Measurements from ENCODE around the gene SPOP.

Gene SPOP

DNA sequence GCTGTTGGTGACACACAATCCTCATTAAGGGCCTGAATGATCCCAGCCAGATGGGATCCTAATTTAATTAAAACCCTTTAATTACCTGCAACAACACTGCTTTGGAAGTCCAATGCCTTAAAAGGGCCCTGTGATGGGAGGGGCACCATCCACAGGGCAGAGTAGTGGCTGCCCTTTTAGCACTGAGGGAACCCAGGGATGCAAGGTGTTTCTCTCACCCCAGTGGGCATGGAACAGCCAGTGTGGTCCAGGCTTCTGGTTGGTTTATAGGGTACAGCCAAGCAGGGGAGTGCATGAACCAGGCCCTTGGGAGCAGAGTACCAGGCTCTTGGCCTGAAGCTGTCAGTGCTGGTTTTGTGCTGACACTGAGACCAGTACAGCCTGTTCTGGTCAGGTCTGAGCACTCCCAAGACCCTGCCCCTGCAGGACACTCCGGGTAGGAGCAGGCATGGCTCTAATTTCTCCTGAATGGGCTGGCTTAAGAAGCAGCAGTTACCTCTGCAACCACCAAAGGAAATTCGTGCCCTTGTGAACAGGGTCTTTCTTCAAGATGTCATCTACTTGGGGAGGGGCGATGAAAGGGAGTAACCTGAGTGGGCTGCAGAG is 92.4 kb downstream of the SPOP start:
- TF ChIP-seq, protein P1, sequence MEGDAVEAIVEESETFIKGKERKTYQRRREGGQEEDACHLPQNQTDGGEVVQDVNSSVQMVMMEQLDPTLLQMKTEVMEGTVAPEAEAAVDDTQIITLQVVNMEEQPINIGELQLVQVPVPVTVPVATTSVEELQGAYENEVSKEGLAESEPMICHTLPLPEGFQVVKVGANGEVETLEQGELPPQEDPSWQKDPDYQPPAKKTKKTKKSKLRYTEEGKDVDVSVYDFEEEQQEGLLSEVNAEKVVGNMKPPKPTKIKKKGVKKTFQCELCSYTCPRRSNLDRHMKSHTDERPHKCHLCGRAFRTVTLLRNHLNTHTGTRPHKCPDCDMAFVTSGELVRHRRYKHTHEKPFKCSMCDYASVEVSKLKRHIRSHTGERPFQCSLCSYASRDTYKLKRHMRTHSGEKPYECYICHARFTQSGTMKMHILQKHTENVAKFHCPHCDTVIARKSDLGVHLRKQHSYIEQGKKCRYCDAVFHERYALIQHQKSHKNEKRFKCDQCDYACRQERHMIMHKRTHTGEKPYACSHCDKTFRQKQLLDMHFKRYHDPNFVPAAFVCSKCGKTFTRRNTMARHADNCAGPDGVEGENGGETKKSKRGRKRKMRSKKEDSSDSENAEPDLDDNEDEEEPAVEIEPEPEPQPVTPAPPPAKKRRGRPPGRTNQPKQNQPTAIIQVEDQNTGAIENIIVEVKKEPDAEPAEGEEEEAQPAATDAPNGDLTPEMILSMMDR (IDR thresholded peaks at IDR 0.05), result peak; percentile 38
- TF ChIP-seq ZFX (IDR thresholded peaks at IDR 0.05; ENCODE audit: borderline replicate concordance), result no peak
- H3K27ac ChIP-seq, result no peak overlapping the region

DNA sequence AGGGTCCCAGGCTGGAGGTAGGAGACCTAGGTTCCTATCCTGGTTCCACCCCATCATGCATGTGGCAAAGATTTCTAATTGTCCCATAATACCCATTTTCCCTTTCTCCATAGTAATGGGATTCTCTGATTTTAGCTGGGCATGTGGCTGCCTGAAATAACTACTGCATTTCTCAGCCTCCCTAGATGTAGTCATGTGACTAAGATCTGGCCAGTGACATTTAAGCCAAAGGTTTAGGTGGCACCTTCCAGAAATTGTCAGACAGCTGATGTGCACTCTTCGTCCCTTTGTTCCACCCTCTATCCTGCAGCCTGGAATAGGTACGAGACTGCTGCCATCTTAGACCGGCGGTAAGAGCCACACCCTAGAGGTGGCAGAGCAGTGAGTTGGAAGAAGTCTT is 94.0 kb downstream of the SPOP start:
- TF ChIP-seq, protein P1 (IDR thresholded peaks at IDR 0.05), result no peak
- no peak for TF ChIP-seq ZFX (IDR thresholded peaks at IDR 0.05; ENCODE audit: borderline replicate concordance)
- no peak overlapping the region for H3K27ac ChIP-seq

DNA sequence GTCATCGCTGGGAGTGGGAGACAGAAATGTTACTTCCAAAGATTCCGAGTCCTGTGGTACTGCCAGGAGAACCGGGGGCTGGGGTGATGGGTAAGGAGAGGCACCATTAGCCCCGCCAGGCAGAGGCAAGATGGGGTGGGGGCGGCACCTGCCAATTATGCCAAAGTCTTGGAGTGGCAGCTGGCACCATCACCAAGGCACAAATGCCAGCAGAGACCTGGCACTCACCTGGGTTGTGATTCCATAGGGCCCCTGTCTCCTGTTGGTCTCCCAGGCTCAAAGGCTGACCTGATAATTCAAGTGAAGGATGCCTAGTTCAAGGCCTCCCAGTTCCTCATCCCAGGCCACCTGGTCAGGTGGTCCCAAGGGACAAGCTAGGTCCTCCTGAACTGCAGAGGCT is 94.7 kb downstream of the SPOP start:
- no peak overlapping the region for H3K27ac ChIP-seq
- TF ChIP-seq, protein P1 (IDR thresholded peaks at IDR 0.05), result no peak
- no peak for TF ChIP-seq ZFX (IDR thresholded peaks at IDR 0.05; ENCODE audit: borderline replicate concordance)

DNA sequence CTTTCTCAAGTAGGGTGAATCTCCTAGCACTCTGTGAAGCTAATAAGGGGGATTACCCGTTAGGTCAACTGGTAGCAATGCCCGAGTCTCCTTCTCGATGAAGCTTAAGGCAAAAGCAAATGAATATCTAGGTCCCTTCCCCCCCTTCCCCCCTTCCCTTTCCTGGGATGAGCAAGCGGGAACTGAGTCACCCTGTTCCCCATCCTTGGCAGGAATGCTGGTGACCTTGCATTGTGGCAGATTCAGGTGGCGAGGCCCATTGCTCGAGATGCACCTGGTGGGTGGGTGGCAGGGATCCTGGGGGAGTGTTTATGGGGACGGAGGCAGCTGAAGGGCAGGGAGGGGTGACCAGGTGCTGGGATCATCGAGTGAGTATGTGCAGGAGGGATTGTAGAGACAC is 95.1 kb downstream of the SPOP start:
- TF ChIP-seq ZFX (IDR thresholded peaks at IDR 0.05; ENCODE audit: borderline replicate concordance), result no peak
- TF ChIP-seq, protein P1 (IDR thresholded peaks at IDR 0.05), result no peak

DNA sequence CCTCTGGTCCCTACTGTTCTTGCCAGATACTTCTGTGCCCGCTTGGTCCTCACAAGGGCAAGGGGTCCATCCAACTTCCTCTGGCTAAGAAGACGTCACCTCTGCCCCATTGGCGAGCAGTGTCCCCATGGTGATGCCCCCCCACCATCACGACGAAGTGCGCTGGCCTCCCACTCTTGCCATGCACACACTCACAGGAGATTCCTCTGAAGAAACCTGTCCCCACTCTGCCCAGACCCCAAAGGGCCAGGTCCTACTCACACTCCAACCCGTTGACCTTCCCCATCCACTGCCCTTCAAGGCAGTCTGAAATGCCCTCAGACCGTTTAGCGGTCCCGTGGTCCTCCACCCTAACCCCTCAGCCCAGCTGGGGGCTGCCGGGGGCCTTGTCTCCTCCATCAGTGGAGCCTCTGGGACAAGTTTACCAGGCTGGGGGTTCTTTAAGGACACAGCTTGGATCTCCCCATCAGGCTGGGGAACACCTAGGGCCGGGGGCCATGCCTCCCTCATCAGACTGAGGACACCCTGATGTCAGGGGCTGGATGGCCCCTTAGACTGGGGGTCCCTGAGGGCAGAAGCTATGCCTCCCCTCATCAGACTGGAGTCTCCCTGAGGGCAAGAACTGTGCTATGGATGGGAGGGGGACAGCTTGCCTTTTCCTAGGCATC is 95.7 kb downstream of the SPOP start:
- no peak for TF ChIP-seq ZFX (IDR thresholded peaks at IDR 0.05; ENCODE audit: borderline replicate concordance)
- TF ChIP-seq, protein P1 (IDR thresholded peaks at IDR 0.05), result no peak

More for the DNA sequence above, 95.1 kb downstream of the SPOP start:
- no peak overlapping the region for H3K27ac ChIP-seq

DNA sequence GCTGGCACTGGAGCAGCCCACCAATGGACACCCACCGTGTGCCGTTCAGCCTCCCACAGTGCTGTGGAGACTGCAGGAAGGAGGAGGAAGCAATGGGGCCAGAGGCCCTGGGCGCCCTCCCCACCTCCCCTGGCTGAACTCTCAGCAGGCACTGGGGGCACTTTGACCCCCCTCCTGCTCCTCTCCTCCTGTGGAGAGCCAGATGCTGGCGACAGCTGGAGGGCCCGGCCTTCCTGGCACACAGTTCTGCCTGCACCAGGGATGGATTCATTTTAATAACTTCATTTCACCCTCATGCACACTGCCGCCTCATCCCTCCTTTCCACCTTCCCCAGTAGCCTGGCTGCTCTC is 96.3 kb downstream of the SPOP start:
- no peak for TF ChIP-seq ZFX (IDR thresholded peaks at IDR 0.05; ENCODE audit: borderline replicate concordance)
- TF ChIP-seq, protein P1 (IDR thresholded peaks at IDR 0.05), result no peak
- H3K27ac ChIP-seq, result no peak overlapping the region

More for the DNA sequence above, 95.7 kb downstream of the SPOP start:
- H3K27ac ChIP-seq, result no peak overlapping the region

DNA sequence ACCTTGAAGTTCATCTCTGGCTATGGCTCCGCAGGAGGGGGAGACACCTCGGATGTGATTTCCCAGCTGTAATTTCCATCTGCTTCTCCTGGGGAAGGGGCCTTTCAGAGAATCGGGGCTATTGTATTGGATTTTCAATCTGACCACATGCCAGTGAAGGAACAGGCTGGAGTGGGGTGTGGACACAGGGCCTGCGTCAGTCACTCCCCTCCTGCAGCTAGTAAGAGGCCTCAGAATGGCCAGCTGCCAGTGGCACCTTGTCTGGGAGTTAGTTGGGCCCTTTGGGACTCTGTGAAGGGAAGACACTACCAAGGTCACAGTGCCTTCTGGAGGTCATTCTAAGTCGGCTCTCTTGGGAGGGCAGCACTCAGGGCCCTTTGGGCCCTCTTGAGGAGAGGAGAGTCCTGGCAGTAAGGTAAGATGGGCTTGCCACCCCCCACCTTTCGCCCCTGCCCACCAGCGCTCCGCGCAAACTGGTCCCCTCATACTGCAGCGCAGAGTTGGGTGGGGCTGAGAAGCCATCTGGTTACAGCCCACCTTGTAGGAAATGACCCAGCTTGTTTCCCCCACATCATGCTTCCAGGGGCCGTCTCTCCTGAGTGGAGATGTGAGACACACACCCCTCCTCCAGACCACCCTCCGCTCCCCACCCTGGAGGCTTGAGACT is 96.8 kb downstream of the SPOP start:
- no peak for TF ChIP-seq ZFX (IDR thresholded peaks at IDR 0.05; ENCODE audit: borderline replicate concordance)
- no peak overlapping the region for H3K27ac ChIP-seq
